ENCODE results near the gene ATP8A2. TPM values are rescaled to one million over a fixed set of nuclear protein-coding genes. Genes with fewer than 3 reads are reported as not detected.

Gene ATP8A2
- total and polyA plus RNA-seq, 2 of the 8 experiments (the other 6 are each of a cell fraction or from before 2014, with no cell fraction given) = 2.4 to 8.3 TPM

DNA sequence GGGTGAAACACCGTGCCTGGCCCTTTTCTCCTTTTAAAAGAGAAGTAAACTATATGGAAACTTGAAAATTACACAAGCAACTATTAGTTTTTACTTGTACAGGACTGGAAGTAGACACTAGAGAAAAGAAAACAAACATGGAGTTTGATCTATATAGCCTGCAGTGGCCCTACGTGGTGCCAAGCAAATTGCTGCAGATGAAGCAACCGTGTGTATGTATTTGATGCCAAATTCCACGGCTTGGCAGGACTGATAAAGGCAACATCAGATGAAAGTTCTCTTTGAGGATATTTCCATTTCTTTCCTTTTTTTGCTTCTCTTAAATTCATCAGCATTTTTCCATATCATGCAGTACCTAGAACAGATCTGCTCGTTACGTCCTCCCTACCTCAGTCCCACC lies 49.8 kb downstream of the ATP8A2 start (continued):
- TF ChIP-seq EP300 (IDR thresholded peaks at IDR 0.05; ENCODE audit: borderline replicate concordance in 1 of 2, low read depth in 2 of 2, low read length in 2 of 2) (no peak), NRF1 (IDR thresholded peaks at IDR 0.05; ENCODE audit: low read depth, low read length) (no peak), SP4 (IDR thresholded peaks at IDR 0.05; ENCODE audit: low read length) (no peak), KDM4A (IDR thresholded peaks at IDR 0.05; ENCODE audit: low read depth, low read length, severe bottlenecking) (no peak), CHD1 (IDR thresholded peaks at IDR 0.05; ENCODE audit: low read depth, low read length) (no peak), FOSL1 (IDR thresholded peaks at IDR 0.05; ENCODE audit: insufficient read depth, low read depth, low read length) (no peak), CBX5 (IDR thresholded peaks at IDR 0.05; ENCODE audit: low read depth, low read length) (no peak), ATF2 (IDR thresholded peaks at IDR 0.05; ENCODE audit: low read length) (no peak), TAF7 (optimal IDR thresholded peaks at IDR 0.05; ENCODE audit: borderline replicate concordance, low read depth, low read length) (no peak), TEAD4 (IDR thresholded peaks at IDR 0.05; ENCODE audit: low read depth, low read length) (no peak)

Measured in H1 (cell line).